Measurements from ENCODE around the gene CACNG7.
"Not testable (repeated sequence)": the region's sequence is repeated elsewhere in the genome, so short reads cannot be mapped to it uniquely, and the experiment has no call there.

Gene CACNG7

GRCh38 chr19:53906211-53907192, 2.6 kb upstream of the CACNG7 start:
- DNase-seq = peak; percentile 48

- no peak for DNase-seq
Measured at GRCh38 chr19:53907193-53907581, 1.9 kb upstream of the CACNG7 start.

GRCh38 chr19:53907690-53908089, 1.4 kb upstream of the CACNG7 start:
- DNase-seq = no peak

- DNase-seq = peak; percentile 20
Measured at GRCh38 chr19:53908106-53908934, 758 bp upstream of the CACNG7 start.

GRCh38 chr19:53909471-53910169, 542 bp downstream of the CACNG7 start:
- DNase-seq = no peak

GRCh38 chr19:53910170-53910518, 1.1 kb downstream of the CACNG7 start:
- no peak for DNase-seq

- DNase-seq = no peak
Measured at GRCh38 chr19:53912653-53913052, 3.6 kb downstream of the CACNG7 start.

GRCh38 chr19:53915000-53915399, 5.9 kb downstream of the CACNG7 start:
- no peak for DNase-seq

- no peak for DNase-seq
Measured at GRCh38 chr19:53916004-53916403, 6.9 kb downstream of the CACNG7 start.

- no peak for DNase-seq
Measured at GRCh38 chr19:53917356-53917755, 8.3 kb downstream of the CACNG7 start.

GRCh38 chr19:53927739-53928138, 18.7 kb downstream of the CACNG7 start:
- no peak for DNase-seq

GRCh38 chr19:53936029-53936428, 27.0 kb downstream of the CACNG7 start:
- DNase-seq = no peak

GRCh38 chr19:53942001-53942786, 33.1 kb downstream of the CACNG7 start:
- no peak for DNase-seq

GRCh38 chr19:53944416-53944815, 35.3 kb downstream of the CACNG7 start:
- DNase-seq = no peak

GRCh38 chr19:53944933-53945332, 35.9 kb downstream of the CACNG7 start:
- DNase-seq = no peak

GRCh38 chr19:53945441-53945840, 36.4 kb downstream of the CACNG7 start:
- no peak for DNase-seq

GRCh38 chr19:53945998-53946397, 36.9 kb downstream of the CACNG7 start:
- DNase-seq = no peak

- no peak for DNase-seq
Measured at GRCh38 chr19:53947624-53948023, 38.5 kb downstream of the CACNG7 start.

- not testable (repeated sequence) for DNase-seq
Measured at GRCh38 chr19:53948611-53949010, 39.5 kb downstream of the CACNG7 start.

GRCh38 chr19:53951436-53951835, 42.4 kb downstream of the CACNG7 start:
- DNase-seq = no peak

- DNase-seq = no peak
Measured at GRCh38 chr19:53951947-53952346, 42.9 kb downstream of the CACNG7 start.

GRCh38 chr19:53953383-53953782, 44.3 kb downstream of the CACNG7 start:
- DNase-seq = no peak

All from central memory CD4-positive, alpha-beta T cell (primary cell).